GM12878 (cell line): ENCODE results near the gene SDHC. TPM values are rescaled to one million over a fixed set of nuclear protein-coding genes. Genes with fewer than 3 reads are reported as not detected.

ENCODE experiments used
- ATAC-seq: fragments of 200-7000 bp; cut with Tn5 transposase; 3 replicates; pipeline ENCODE4 v1.9.1; 2020; ENCODE audit warnings: mild to moderate bottlenecking, moderate library complexity
- BruUV-seq: library from RNA; stranded (reverse); fragments of 400-500 nt; replicated peaks from 2 replicates; lab custom pipeline; 2021; lab: Mats Ljungman, UMichigan
- CTCF ChIA-PET: fragments of 300-600 bp; sonication (Branson Sonifier 250); formaldehyde crosslinking; extraction: SDS; loops from one replicate; lab custom pipeline; 2021; ENCODE audit warnings: inconsistent platforms; lab: Yijun Ruan, JAX
- POLR2A ChIA-PET: fragments of 350-600 bp; formaldehyde crosslinking; extraction: SDS; loops from one replicate; lab custom pipeline; 2021; ENCODE audit warnings: inconsistent platforms; lab: Charles Lee
- RAD21 ChIA-PET: fragments of 300-600 bp; sonication (Branson Sonifier 250); formaldehyde crosslinking; loops from one replicate; lab custom pipeline; 2023; ENCODE audit warnings: antibody characterized with exemption; ENCODE audit not compliant: unreplicated experiment; lab: Charles Lee
- SMC1A ChIA-PET: fragments of 300-600 bp; sonication (Branson Sonifier 250); formaldehyde crosslinking; loops from one replicate; lab custom pipeline; 2023; ENCODE audit not compliant: unreplicated experiment, uncharacterized antibody; lab: Charles Lee
- DNase-seq: peaks from one replicate; pipeline ENCODE4 v3.0.0-alpha.2; 2011; ENCODE audit warnings: low read depth, low spot score
- FAIRE-seq: peaks from 3 replicates; lab custom pipeline; 2011; peaks lifted over from hg19 to GRCh38; lab: Jason Lieb, UNC
- H2AFZ ChIP-seq: 2 replicates; pipeline ENCODE4 v1.6.0; 2011; ENCODE audit warnings: low read depth, low read length, control low read depth; ENCODE audit not compliant: control insufficient read depth
- H3K27ac ChIP-seq: 2 replicates; pipeline ENCODE4 v1.5.1; 2011; ENCODE audit warnings: control low read depth; ENCODE audit not compliant: control insufficient read depth, insufficient read depth
- H3K27me3 ChIP-seq, 2 experiments: replicated peaks in 1 of 2; 2 replicates each; pipeline versions ENCODE4 v1.6.0 to v1.6.1; 2011; ENCODE audit warnings: low read length in 1 of 2; ENCODE audit not compliant: control insufficient read depth in 2 of 2, insufficient read depth in 2 of 2
- H3K36me3 ChIP-seq, 2 experiments: 2 replicates each; pipeline ENCODE4 v1.5.1; 2011; ENCODE audit warnings: low read length in 1 of 2; ENCODE audit not compliant: control insufficient read depth in 2 of 2, insufficient read depth in 2 of 2
- H3K4me1 ChIP-seq: 2 replicates; pipeline ENCODE4 v1.6.1; 2011; ENCODE audit warnings: mild to moderate bottlenecking, low read length, moderate library complexity, mixed read lengths; ENCODE audit not compliant: control insufficient read depth, insufficient read depth
- H3K4me2 ChIP-seq: 2 replicates; pipeline ENCODE4 v1.6.0; 2011; ENCODE audit warnings: control low read depth; ENCODE audit not compliant: control insufficient read depth, insufficient read depth
- H3K4me3 ChIP-seq: fragments of 200-600 bp; sonication (generic); 2 replicates; pipeline ENCODE4 v1.5.1; 2016
- H3K79me2 ChIP-seq: 2 replicates; pipeline ENCODE4 v1.6.0; 2011; ENCODE audit warnings: low read length; ENCODE audit not compliant: control insufficient read depth, insufficient read depth
- H3K9ac ChIP-seq: 2 replicates; pipeline ENCODE4 v1.8.0; 2011; ENCODE audit warnings: low read length, control low read depth, mixed read lengths; ENCODE audit not compliant: control insufficient read depth, insufficient read depth
- H3K9me3 ChIP-seq: replicated peaks from 3 replicates; pipeline ENCODE4 v1.5.1; 2011; ENCODE audit warnings: mild to moderate bottlenecking, low read length; ENCODE audit not compliant: control insufficient read depth, insufficient read depth
- H4K20me1 ChIP-seq: 2 replicates; pipeline ENCODE4 v1.6.0; 2011; ENCODE audit not compliant: control insufficient read depth, insufficient read depth
- CREB1 ChIP-seq: IDR thresholded peaks from 2 replicates; pipeline ENCODE4 v1.6.1; 2012; ENCODE audit warnings: low read depth, mild to moderate bottlenecking, inconsistent platforms
- CUX1 ChIP-seq: IDR thresholded peaks from 2 replicates; pipeline ENCODE4 v1.6.1; 2012; ENCODE audit warnings: improper control_type of control experiment, low read depth, low read length; ENCODE audit not compliant: insufficient replicate concordance
- EGR1 ChIP-seq, 2 experiments: IDR thresholded peaks; 1 replicate in 1 of 2; 2 replicates in 1 of 2; pipeline ENCODE4 v1.6.1; 2011 to 2012; ENCODE audit warnings: low read depth in 2 of 2, low read length in 2 of 2, borderline replicate concordance in 1 of 2, mild to moderate bottlenecking in 1 of 2, moderate library complexity in 1 of 2
- ESRRA ChIP-seq: IDR thresholded peaks from 2 replicates; pipeline ENCODE4 v1.6.1; 2012; ENCODE audit warnings: mild to moderate bottlenecking, low read length, improper control_type of control experiment
- ETV6 ChIP-seq, 2 experiments: fragments of 450-650 bp in 1 of 2; IDR thresholded peaks in 1 of 2; conservative IDR thresholded peaks in 1 of 2; 2 replicates each; pipeline ENCODE4 v1.6.1; 2014; ENCODE audit warnings: antibody characterized with exemption in 1 of 2, borderline replicate concordance in 1 of 2, low read depth in 1 of 2, mild to moderate bottlenecking in 1 of 2, moderate library complexity in 1 of 2
- GABPA ChIP-seq: IDR thresholded peaks from 2 replicates; pipeline ENCODE4 v1.6.1; 2014; ENCODE audit warnings: antibody characterized with exemption, low read depth, mild to moderate bottlenecking, inconsistent platforms
- IRF4 ChIP-seq: IDR thresholded peaks from 2 replicates; pipeline ENCODE4 v1.6.1; 2011; ENCODE audit warnings: low read depth, low read length
- JUND ChIP-seq: IDR thresholded peaks from 2 replicates; pipeline ENCODE4 v1.6.1; 2012; ENCODE audit warnings: low read depth, mild to moderate bottlenecking, low read length, improper control_type of control experiment, moderate library complexity
- NBN ChIP-seq: fragments of 450-650 bp; IDR thresholded peaks from 2 replicates; pipeline ENCODE4 v1.6.1; 2016
- ZNF274 ChIP-seq: IDR thresholded peaks from one replicate; pipeline ENCODE4 v1.8.0; 2011; ENCODE audit not compliant: insufficient read length, insufficient read depth
- ZNF622 ChIP-seq: fragments of 450-650 bp; IDR thresholded peaks from 2 replicates; pipeline ENCODE4 v1.6.1; 2017; ENCODE audit warnings: mild to moderate bottlenecking, inconsistent platforms
- WGBS: methylation state at CpG from one replicate; pipeline ENCODE4 v1.1.6; 2016; ENCODE audit warnings: low lambda C conversion rate; ENCODE audit not compliant: insufficient replicate concordance, insufficient coverage; ENCODE audit errors: missing lambda C conversion rate; 5-methylcytosine and 5-hydroxymethylcytosine counted together
- in situ Hi-C: fragments of 300-500 bp; cut with MboI; formaldehyde crosslinking; loops from 9 replicates; pipeline ENCODE4 v1.14.3; 2018; ENCODE audit warnings: mixed read lengths
- intact Hi-C: fragments of 100-400 bp; cut with micrococcal nuclease; formaldehyde crosslinking; loops from one replicate; pipeline ENCODE4 v1.14.2; 2022; ENCODE audit not compliant: unreplicated experiment
- polyA plus RNA-seq, 11 experiments: library from polyadenylated mRNA; depleted of rRNA in 4 of 11; unstranded in 6 of 11; stranded (reverse) in 5 of 11; fragments of >200 nt; fragmentation: Nextera tagmentation in 4 of 11; fragmentation: Illumina TruSeq in 1 of 11; extraction: Ambion mirVana in 4 of 11; extraction: Trizol in 1 of 11; gene quantifications; 1 replicate in 1 of 11; 2 replicates in 10 of 11; pipeline versions ENCODE4 v1.2.1 to v1.2.3, GENCODE V29; 2011 to 2016; ENCODE audit warnings: inconsistent platforms in 2 of 11, missing spikeins in 2 of 11, low read depth in 1 of 11
- total RNA-seq, 4 experiments: library from RNA; depleted of rRNA in 3 of 4; stranded (reverse); fragments of >200 nt in 3 of 4; fragmentation: Illumina TruSeq in 1 of 4; extraction: Trizol in 1 of 4; gene quantifications; 2 replicates each; pipeline versions ENCODE4 v1.2.1 to v1.2.3, GENCODE V29; 2013 to 2021
- TF ChIP-seq, protein P1 (sequence below): fragments of 450-650 bp; formaldehyde crosslinking; IDR thresholded peaks from 2 replicates; pipeline ENCODE4 v1.4.0; 2020; ENCODE audit warnings: mild to moderate bottlenecking, moderate library complexity
- TF ChIP-seq, protein P2 (sequence below): IDR thresholded peaks from 2 replicates; pipeline ENCODE4 v1.6.1; 2011; ENCODE audit warnings: borderline replicate concordance, low read depth, mild to moderate bottlenecking, moderate library complexity, low read length; ENCODE audit not compliant: insufficient read depth, poor library complexity, severe bottlenecking

SDHC gene
- total and polyA plus RNA-seq, 10 of the 15 experiments (the other 5 are each of a cell fraction or from before 2014, with no cell fraction given): 18.4 to 340 (median 178) TPM

DNA sequence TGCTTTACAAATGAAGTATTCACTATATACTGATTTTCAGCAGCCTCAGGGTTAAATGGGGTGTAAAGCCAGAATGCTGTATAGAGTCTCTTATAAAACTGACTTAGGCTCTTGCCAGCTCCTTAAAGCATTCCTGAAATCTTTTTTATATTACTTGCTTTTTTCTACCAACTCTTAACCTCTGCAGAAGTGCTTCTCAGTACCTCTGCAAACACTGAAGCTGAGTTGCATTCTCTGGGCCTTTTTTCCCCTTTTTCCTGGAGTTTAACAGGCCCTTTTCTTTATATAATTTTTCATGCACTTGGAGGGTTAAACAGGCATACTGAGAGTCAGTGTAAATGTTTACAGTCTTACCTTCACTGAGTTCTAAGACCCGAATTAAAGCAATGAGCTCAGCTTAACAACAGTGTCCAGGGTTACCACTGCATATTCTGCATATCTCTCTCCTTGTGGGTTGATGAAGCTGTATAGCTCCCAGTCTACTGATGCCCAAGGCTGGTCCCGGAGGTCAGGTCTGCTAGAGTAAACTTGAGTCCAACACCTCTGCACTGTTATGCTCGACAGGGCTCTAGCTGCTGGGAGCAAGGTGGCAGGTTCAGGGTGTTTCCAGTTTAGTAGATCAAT is 94.4 kb downstream of the SDHC start:
- H3K36me3 ChIP-seq: no peaks in the 10 kb centered on the region
- no peak overlapping the region for H3K9ac ChIP-seq
- DNase-seq (no peak), FAIRE-seq (no peak), ATAC-seq (no peak)
- ChIA-PET POLR2A (interaction anchor here (1.5 kb wide), 1 partner anchor 9 kb away, joined by 3 read pairs; no protein-coding TSS in a partner anchor), SMC1A (interaction anchor here (1.9 kb wide), 1 partner anchor 8 kb away, joined by 12 read pairs; no protein-coding TSS in a partner anchor), CTCF (interaction anchor here (0.6 to 1.1 kb wide), 5 partner anchors 8 to 1253 kb away, joined by 3 to 4 read pairs (median 3); no protein-coding TSS in a partner anchor), RAD21 (interaction anchor here (1.8 kb wide), 1 partner anchor 8 kb away, joined by 4 read pairs; no protein-coding TSS in a partner anchor)
- peaks cover 5% of the 10 kb centered on the region for H3K4me1 ChIP-seq
- no peaks in the 10 kb centered on the region for H3K79me2 ChIP-seq
- in situ Hi-C loops (no loop called here), intact Hi-C loops (no loop called here)
- H2AFZ ChIP-seq: no peak overlapping the region
- H4K20me1 ChIP-seq: no peaks in the 10 kb centered on the region
- no peaks in the 10 kb centered on the region for H3K9me3 ChIP-seq
- BruUV-seq: no TSS peak
- no peak overlapping the region for H3K4me2 ChIP-seq
- H3K27ac ChIP-seq: no peak overlapping the region
- no peak overlapping the region for H3K4me3 ChIP-seq
- no peaks in the 10 kb centered on the region for H3K27me3 ChIP-seq
- WGBS: 90% methylated on average over 3 of the region's 3 CpGs
- TF ChIP-seq ESRRA (no peak), IRF4 (no peak), EGR1 (IDR thresholded peaks at IDR 0.05; ENCODE audit: borderline replicate concordance in 1 of 2, low read depth in 2 of 2, low read length in 2 of 2) (no peak), ZNF622 (no peak), ETV6 (conservative IDR thresholded peaks at IDR 0.05 in 1 of 2, IDR thresholded peaks at IDR 0.05 in 1 of 2; ENCODE audit: borderline replicate concordance in 1 of 2, low read depth in 1 of 2) (no peak), CUX1 (no peak), CREB1 (no peak), ZNF274 (no peak), JUND (no peak), NBN (no peak), GABPA (no peak)
- TF ChIP-seq, protein P1, sequence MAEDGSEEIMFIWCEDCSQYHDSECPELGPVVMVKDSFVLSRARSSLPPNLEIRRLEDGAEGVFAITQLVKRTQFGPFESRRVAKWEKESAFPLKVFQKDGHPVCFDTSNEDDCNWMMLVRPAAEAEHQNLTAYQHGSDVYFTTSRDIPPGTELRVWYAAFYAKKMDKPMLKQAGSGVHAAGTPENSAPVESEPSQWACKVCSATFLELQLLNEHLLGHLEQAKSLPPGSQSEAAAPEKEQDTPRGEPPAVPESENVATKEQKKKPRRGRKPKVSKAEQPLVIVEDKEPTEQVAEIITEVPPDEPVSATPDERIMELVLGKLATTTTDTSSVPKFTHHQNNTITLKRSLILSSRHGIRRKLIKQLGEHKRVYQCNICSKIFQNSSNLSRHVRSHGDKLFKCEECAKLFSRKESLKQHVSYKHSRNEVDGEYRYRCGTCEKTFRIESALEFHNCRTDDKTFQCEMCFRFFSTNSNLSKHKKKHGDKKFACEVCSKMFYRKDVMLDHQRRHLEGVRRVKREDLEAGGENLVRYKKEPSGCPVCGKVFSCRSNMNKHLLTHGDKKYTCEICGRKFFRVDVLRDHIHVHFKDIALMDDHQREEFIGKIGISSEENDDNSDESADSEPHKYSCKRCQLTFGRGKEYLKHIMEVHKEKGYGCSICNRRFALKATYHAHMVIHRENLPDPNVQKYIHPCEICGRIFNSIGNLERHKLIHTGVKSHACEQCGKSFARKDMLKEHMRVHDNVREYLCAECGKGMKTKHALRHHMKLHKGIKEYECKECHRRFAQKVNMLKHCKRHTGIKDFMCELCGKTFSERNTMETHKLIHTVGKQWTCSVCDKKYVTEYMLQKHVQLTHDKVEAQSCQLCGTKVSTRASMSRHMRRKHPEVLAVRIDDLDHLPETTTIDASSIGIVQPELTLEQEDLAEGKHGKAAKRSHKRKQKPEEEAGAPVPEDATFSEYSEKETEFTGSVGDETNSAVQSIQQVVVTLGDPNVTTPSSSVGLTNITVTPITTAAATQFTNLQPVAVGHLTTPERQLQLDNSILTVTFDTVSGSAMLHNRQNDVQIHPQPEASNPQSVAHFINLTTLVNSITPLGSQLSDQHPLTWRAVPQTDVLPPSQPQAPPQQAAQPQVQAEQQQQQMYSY: no peak
- TF ChIP-seq, protein P2, sequence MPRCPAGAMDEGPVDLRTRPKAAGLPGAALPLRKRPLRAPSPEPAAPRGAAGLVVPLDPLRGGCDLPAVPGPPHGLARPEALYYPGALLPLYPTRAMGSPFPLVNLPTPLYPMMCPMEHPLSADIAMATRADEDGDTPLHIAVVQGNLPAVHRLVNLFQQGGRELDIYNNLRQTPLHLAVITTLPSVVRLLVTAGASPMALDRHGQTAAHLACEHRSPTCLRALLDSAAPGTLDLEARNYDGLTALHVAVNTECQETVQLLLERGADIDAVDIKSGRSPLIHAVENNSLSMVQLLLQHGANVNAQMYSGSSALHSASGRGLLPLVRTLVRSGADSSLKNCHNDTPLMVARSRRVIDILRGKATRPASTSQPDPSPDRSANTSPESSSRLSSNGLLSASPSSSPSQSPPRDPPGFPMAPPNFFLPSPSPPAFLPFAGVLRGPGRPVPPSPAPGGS: no peak
